GM12873 (cell line): Measurements from ENCODE around the gene B3GNT7.

ENCODE experiments used
- CTCF ChIP-seq: IDR thresholded peaks from 2 replicates; pipeline ENCODE4 v1.5.1; 2012; ENCODE audit warnings: low read depth, mild to moderate bottlenecking, moderate library complexity, low read length, control low read depth; ENCODE audit not compliant: insufficient read depth; ENCODE audit errors: missing control alignments

Gene B3GNT7

DNA sequence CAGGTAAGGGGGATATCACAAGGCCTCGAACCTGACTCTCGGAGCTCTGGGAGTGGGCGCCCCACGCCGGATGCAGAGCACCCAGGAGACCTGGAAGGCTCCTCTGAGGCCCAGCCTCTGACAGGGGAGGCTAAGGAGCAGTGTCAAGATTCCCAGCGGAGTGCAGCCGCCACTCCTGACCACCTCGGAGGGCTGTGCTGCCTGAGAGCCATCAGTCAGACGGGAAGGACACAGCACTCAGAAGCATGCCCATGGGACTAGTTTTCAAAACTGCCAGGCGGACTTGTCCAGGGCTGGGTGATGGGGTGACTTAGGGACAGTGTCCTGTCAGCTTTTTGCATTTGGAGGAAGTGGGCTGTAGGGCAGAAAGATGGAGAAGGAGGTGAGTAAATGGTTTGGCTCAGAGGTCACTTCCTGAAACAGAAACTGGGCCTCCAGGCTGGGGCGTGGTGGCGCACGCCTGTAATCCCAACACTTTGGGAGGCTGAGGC is 34.6 kb upstream of the B3GNT7 start:
- TF ChIP-seq CTCF: no peak

GRCh38 chr2:231361701-231362554 is 33.6 kb upstream of the B3GNT7 start:
- peak; percentile 53 for TF ChIP-seq CTCF

DNA sequence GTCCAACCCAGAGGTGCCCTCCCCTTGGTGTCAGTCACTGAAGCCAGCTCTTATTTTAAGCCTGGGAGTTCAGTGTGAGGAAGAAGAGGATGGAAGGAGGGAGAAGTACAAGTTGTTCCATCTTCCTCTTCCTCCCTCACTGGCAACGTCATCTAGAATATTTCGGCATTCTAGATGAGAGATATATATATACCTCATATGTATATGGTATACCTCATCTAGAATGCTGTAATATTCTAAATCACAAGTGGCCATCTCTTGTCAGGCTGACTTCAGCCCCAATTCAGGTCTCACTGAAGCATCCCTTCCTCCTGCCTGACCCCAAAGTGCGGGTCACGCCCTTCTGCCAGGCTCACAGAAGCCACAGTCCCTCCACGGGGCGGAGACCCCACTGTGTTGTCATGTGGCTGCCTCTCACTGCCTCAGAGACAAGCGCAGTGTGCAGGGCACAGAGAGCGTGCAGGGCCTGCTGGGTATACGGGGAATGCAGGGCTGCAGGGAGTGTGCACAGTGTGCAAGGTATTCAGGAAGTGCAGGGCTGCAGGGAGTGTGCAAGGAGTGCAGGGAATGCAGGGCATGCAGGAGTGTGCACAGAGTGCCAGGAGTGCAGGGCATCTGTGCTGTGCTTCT is 32.8 kb upstream of the B3GNT7 start:
- no peak for TF ChIP-seq CTCF

DNA sequence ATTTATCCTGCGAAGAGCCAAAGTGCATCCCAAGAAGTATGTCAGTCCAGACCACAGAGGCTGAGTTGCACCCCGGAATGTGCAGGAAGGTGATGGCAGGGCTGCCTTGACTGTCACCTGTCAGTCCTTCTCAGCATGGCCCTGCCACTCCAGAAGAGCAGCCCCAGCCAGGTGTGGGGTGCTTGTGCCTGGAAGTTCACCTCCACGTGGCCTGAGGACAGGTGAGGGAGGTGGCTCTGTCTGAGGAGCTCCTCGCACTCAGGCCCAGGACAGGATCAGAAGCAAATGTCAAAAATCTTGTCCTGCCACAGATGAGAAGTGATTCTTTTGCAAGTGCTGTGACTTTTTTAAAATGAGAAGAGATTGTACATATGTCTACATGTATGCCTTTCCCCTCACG is 31.4 kb upstream of the B3GNT7 start:
- TF ChIP-seq CTCF: no peak

- TF ChIP-seq CTCF: no peak
Observed at GRCh38 chr2:231364961-231365810, 30.3 kb upstream of the B3GNT7 start.

GRCh38 chr2:231367178-231367577 is 28.3 kb upstream of the B3GNT7 start:
- no peak for TF ChIP-seq CTCF
